HepG2 (cell line): ENCODE results near the gene PSMA7. TPM values are rescaled to one million over a fixed set of nuclear protein-coding genes. Genes with fewer than 3 reads are reported as not detected.
A peak's percentile ranks its signal among the peaks of the same experiment; 100 is the strongest.

Experiments used
- ATM ChIP-seq: fragments of 450-650 bp; IDR thresholded peaks from 2 replicates; pipeline ENCODE4 v1.7.1; 2017; ENCODE audit warnings: mild to moderate bottlenecking, borderline replicate concordance
- GRHL1 ChIP-seq: sonication (generic); formaldehyde crosslinking; conservative IDR thresholded peaks from 2 replicates; pipeline ENCODE4 v1.8.0; 2022; ENCODE audit warnings: missing genetic modification reagents
- HNRNPLL ChIP-seq: fragments of 200-400 bp; formaldehyde crosslinking; IDR thresholded peaks from 2 replicates; pipeline ENCODE4 v1.6.1; 2017; ENCODE audit warnings: mild to moderate bottlenecking, low read depth, low read length; ENCODE audit not compliant: poor library complexity, severe bottlenecking
- HOXA5 ChIP-seq: sonication (generic); formaldehyde crosslinking; IDR thresholded peaks from 2 replicates; pipeline ENCODE4 v1.4.0; 2020; ENCODE audit warnings: missing genetic modification reagents
- HOXA7 ChIP-seq: sonication (generic); formaldehyde crosslinking; IDR thresholded peaks from 2 replicates; pipeline ENCODE4 v1.8.1; 2022; ENCODE audit warnings: mild to moderate bottlenecking, missing genetic modification reagents, moderate library complexity
- KMT2A ChIP-seq: sonication (generic); formaldehyde crosslinking; IDR thresholded peaks from 2 replicates; pipeline ENCODE4 v1.4.0; 2020; ENCODE audit warnings: missing genetic modification reagents
- MAZ ChIP-seq, 2 experiments: sonication (generic) in 1 of 2; formaldehyde crosslinking in 1 of 2; IDR thresholded peaks; 2 replicates each; pipeline versions ENCODE4 v1.5.0 to v1.6.1; 2012 to 2020; ENCODE audit warnings: low read depth in 2 of 2, mild to moderate bottlenecking in 2 of 2, borderline replicate concordance in 1 of 2, improper control_type of control experiment in 1 of 2, low read length in 1 of 2, missing genetic modification reagents in 1 of 2, moderate library complexity in 1 of 2
- MED1 ChIP-seq: sonication (generic); formaldehyde crosslinking; IDR thresholded peaks from 2 replicates; pipeline ENCODE4 v1.4.0; 2020; ENCODE audit warnings: missing genetic modification reagents
- NFYB ChIP-seq: sonication (generic); formaldehyde crosslinking; IDR thresholded peaks from 2 replicates; pipeline ENCODE4 v1.4.0; 2020; ENCODE audit warnings: missing genetic modification reagents
- PTBP1 ChIP-seq: fragments of 200-400 bp; formaldehyde crosslinking; IDR thresholded peaks from 2 replicates; pipeline ENCODE4 v1.6.1; 2018; ENCODE audit warnings: low read length, low read depth; ENCODE audit not compliant: poor library complexity, severe bottlenecking
- REST ChIP-seq, 2 experiments: IDR thresholded peaks; 2 replicates each; pipeline ENCODE4 v1.6.1; 2011 to 2012; ENCODE audit warnings: low read length in 2 of 2, borderline replicate concordance in 1 of 2, low read depth in 1 of 2, mild to moderate bottlenecking in 1 of 2, moderate library complexity in 1 of 2
- SMAD3 ChIP-seq: sonication (generic); formaldehyde crosslinking; IDR thresholded peaks from 2 replicates; pipeline ENCODE4 v1.4.0; 2020; ENCODE audit warnings: missing genetic modification reagents
- SP5 ChIP-seq: IDR thresholded peaks from 2 replicates; pipeline ENCODE4 v1.6.1; 2016; ENCODE audit warnings: low read depth, borderline replicate concordance
- THAP11 ChIP-seq: IDR thresholded peaks from 2 replicates; pipeline ENCODE4 v1.6.1; 2016; ENCODE audit warnings: missing biosample characterization, missing genetic modification reagents
- ZFP36L2 ChIP-seq: sonication (generic); formaldehyde crosslinking; IDR thresholded peaks from 2 replicates; pipeline ENCODE4 v1.4.0; 2020; ENCODE audit warnings: missing genetic modification reagents
- ZFP62 ChIP-seq: sonication (generic); formaldehyde crosslinking; IDR thresholded peaks from 2 replicates; pipeline ENCODE4 v1.4.0; 2020; ENCODE audit warnings: missing genetic modification reagents
- ZKSCAN5 ChIP-seq: sonication (generic); formaldehyde crosslinking; IDR thresholded peaks from 2 replicates; pipeline ENCODE4 v1.5.1; 2020; ENCODE audit warnings: mild to moderate bottlenecking, missing genetic modification reagents
- ZMAT3 ChIP-seq: sonication (generic); formaldehyde crosslinking; conservative IDR thresholded peaks from 2 replicates; pipeline ENCODE4 v1.7.0; 2021; ENCODE audit warnings: missing genetic modification reagents
- ZNF143 ChIP-seq: sonication (generic); formaldehyde crosslinking; IDR thresholded peaks from 2 replicates; pipeline ENCODE4 v1.4.0; 2020; ENCODE audit warnings: missing genetic modification reagents
- ZNF496 ChIP-seq: sonication (generic); formaldehyde crosslinking; IDR thresholded peaks from 2 replicates; pipeline ENCODE4 v1.8.1; 2023; ENCODE audit warnings: mild to moderate bottlenecking, moderate library complexity, missing genetic modification reagents; ENCODE audit not compliant: insufficient replicate concordance
- ZNF512 ChIP-seq: sonication (generic); formaldehyde crosslinking; IDR thresholded peaks from 2 replicates; pipeline ENCODE4 v1.4.0; 2020; ENCODE audit warnings: mild to moderate bottlenecking, missing genetic modification reagents
- ZNF549 ChIP-seq: sonication (generic); formaldehyde crosslinking; IDR thresholded peaks from 2 replicates; pipeline ENCODE4 v1.5.0; 2020; ENCODE audit warnings: missing genetic modification reagents
- ZNF644 ChIP-seq: IDR thresholded peaks from 2 replicates; pipeline ENCODE4 v1.6.1; 2016; ENCODE audit warnings: low read depth
- ZSCAN12 ChIP-seq: sonication (generic); formaldehyde crosslinking; IDR thresholded peaks from 2 replicates; pipeline ENCODE4 v1.9.0; 2021; ENCODE audit warnings: mild to moderate bottlenecking, missing genetic modification reagents
- polyA plus RNA-seq, 8 experiments: library from polyadenylated mRNA; depleted of rRNA in 3 of 8; stranded (reverse) in 7 of 8; unstranded in 1 of 8; fragments of >200 nt; fragmentation: Illumina TruSeq in 4 of 8; extraction: Trizol in 4 of 8; gene quantifications; 2 replicates each; pipeline versions ENCODE4 v1.2.1 to v1.2.3, GENCODE V29; 2011 to 2016; ENCODE audit warnings: low read depth in 4 of 8, missing spikeins in 1 of 8, mixed read lengths in 1 of 8; ENCODE audit not compliant: insufficient read depth in 1 of 8
- total RNA-seq, 5 experiments: library from RNA; depleted of rRNA; stranded (reverse); fragments of >200 nt; fragmentation: Illumina TruSeq; extraction: Trizol; gene quantifications; 2 replicates each; pipeline ENCODE4 v1.2.3, GENCODE V29; 2016; ENCODE audit warnings: low read depth in 1 of 5

Gene PSMA7
- total and polyA plus RNA-seq, 2 of the 13 experiments (the other 11 are each of a cell fraction or from before 2014, with no cell fraction given): 531 to 631 TPM

GRCh38 chr20:62143957-62144825 lies 997 bp upstream of the PSMA7 start (continued):
- no peak for TF ChIP-seq ZFP62 (CRISPR knock-in tag)
- TF ChIP-seq ZNF549 (CRISPR knock-in tag): no peak
- TF ChIP-seq MAZ (IDR thresholded peaks at IDR 0.05; ENCODE audit: borderline replicate concordance, low read depth, low read length): no peak
- TF ChIP-seq MAZ (CRISPR knock-in tag; IDR thresholded peaks at IDR 0.05; ENCODE audit: low read depth): 0 out of 2 replicates have a peak, but pooled peaks have one; percentile 44
- no peak for TF ChIP-seq ZSCAN12 (CRISPR knock-in tag)
- peak; percentile 96 for TF ChIP-seq KMT2A (CRISPR knock-in tag)
- no peak for TF ChIP-seq HOXA5
- no peak for TF ChIP-seq ZNF496 (CRISPR knock-in tag)
- peak; percentile 100 for TF ChIP-seq HNRNPLL
- TF ChIP-seq ZKSCAN5 (CRISPR knock-in tag): no peak
- TF ChIP-seq ZNF512 (CRISPR knock-in tag): no peak
- TF ChIP-seq THAP11 (CRISPR knock-in tag): no peak
- TF ChIP-seq REST (IDR thresholded peaks at IDR 0.05; ENCODE audit: borderline replicate concordance in 1 of 2, low read depth in 1 of 2, low read length in 2 of 2): no peak
- TF ChIP-seq NFYB: no peak
- no peak for TF ChIP-seq ATM
- TF ChIP-seq ZNF143 (CRISPR knock-in tag): no peak; the same call in 1 of the 2 replicates
- no peak for TF ChIP-seq ZNF644 (CRISPR knock-in tag)
- TF ChIP-seq HOXA7: no peak
- TF ChIP-seq SMAD3: peak; percentile 55; the same call in 1 of the 2 replicates
- no peak for TF ChIP-seq GRHL1 (CRISPR knock-in tag)
- TF ChIP-seq ZMAT3 (CRISPR knock-in tag): peak; percentile 11; the same call in 1 of the 2 replicates
- TF ChIP-seq ZFP36L2: no peak
- TF ChIP-seq PTBP1: peak; percentile 33
- TF ChIP-seq SP5 (CRISPR knock-in tag): no peak
- TF ChIP-seq MED1 (CRISPR knock-in tag): no peak
